Endothelial cell of umbilical vein (primary cell): ENCODE data around the gene GARIN5A. TPM values are rescaled to one million over a fixed set of nuclear protein-coding genes. Genes with fewer than 3 reads are reported as not detected.

ENCODE experiments used
- BruUV-seq: library from RNA; stranded (reverse); fragments of 400-500 nt; replicated peaks from 2 replicates; lab custom pipeline; 2021; lab: Mats Ljungman, UMichigan
- CTCF ChIA-PET: fragments of 300-600, 350-600 bp; sonication (Branson Sonifier 250); formaldehyde crosslinking; loops from one replicate; lab custom pipeline; 2021; ENCODE audit warnings: antibody characterized with exemption, inconsistent platforms; lab: Charles Lee
- POLR2A ChIA-PET: fragments of 300-600, 350-600 bp; sonication (Branson Sonifier 250); formaldehyde crosslinking; loops from one replicate; lab custom pipeline; 2021; ENCODE audit warnings: antibody characterized with exemption, inconsistent platforms; lab: Charles Lee
- DNase-seq: peaks from one replicate; pipeline ENCODE4 v3.0.0-alpha.2; 2011; ENCODE audit warnings: low read depth, low spot score
- FAIRE-seq: peaks from 2 replicates; lab custom pipeline; 2011; peaks lifted over from hg19 to GRCh38; lab: Jason Lieb, UNC
- H2AFZ ChIP-seq: 2 replicates; pipeline ENCODE4 v1.6.0; 2012; ENCODE audit warnings: low read depth, low read length, control low read depth, inconsistent platforms
- H3K27ac ChIP-seq: 2 replicates; pipeline ENCODE4 v1.5.1; 2011; ENCODE audit warnings: low read depth, mild to moderate bottlenecking, control low read depth, low read length, moderate library complexity; ENCODE audit not compliant: insufficient read depth
- H3K27me3 ChIP-seq, 2 experiments: 2 replicates each; pipeline versions ENCODE4 v1.6.0 to v1.6.1; 2011; ENCODE audit warnings: low read length in 2 of 2, mixed read lengths in 1 of 2; ENCODE audit not compliant: control insufficient read depth in 2 of 2, insufficient read depth in 2 of 2
- H3K36me3 ChIP-seq, 2 experiments: 2 replicates in 1 of 2; 3 replicates in 1 of 2; pipeline ENCODE4 v1.5.1; 2011; ENCODE audit warnings: low read length in 2 of 2, mild to moderate bottlenecking in 1 of 2, moderate library complexity in 1 of 2; ENCODE audit not compliant: control insufficient read depth in 2 of 2, insufficient read depth in 2 of 2; ENCODE audit errors: extremely low read depth in 1 of 2
- H3K4me1 ChIP-seq: 3 replicates; pipeline ENCODE4 v1.5.1; 2011; ENCODE audit warnings: mild to moderate bottlenecking, low read length; ENCODE audit not compliant: control insufficient read depth, insufficient read depth; ENCODE audit errors: extremely low read depth
- H3K4me2 ChIP-seq: 2 replicates; pipeline ENCODE4 v1.6.1; 2011; ENCODE audit warnings: low read length, control low read depth, mixed read lengths; ENCODE audit not compliant: insufficient read depth
- H3K4me3 ChIP-seq, 3 experiments: fragments of 200-600 bp in 1 of 3; sonication (generic), shearing (Covaris generic) in 1 of 3; replicated peaks in 1 of 3; 2 replicates each; pipeline ENCODE4 v1.5.1; 2011 to 2016; ENCODE audit warnings: control low read depth in 3 of 3, low read length in 3 of 3, mild to moderate bottlenecking in 2 of 3, inconsistent platforms in 1 of 3, low read depth in 1 of 3, moderate library complexity in 1 of 3; ENCODE audit not compliant: insufficient read depth in 1 of 3
- H3K79me2 ChIP-seq: 2 replicates; pipeline ENCODE4 v1.6.0; 2012; ENCODE audit warnings: low read length, inconsistent platforms; ENCODE audit not compliant: control insufficient read depth, insufficient read depth
- H3K9ac ChIP-seq: replicated peaks from 2 replicates; pipeline ENCODE3; 2011; ENCODE audit warnings: low read length, control low read depth; ENCODE audit not compliant: insufficient read depth; ENCODE audit errors: extremely low read depth
- H3K9me1 ChIP-seq: replicated peaks from 3 replicates; pipeline ENCODE4 v1.6.0; 2011; ENCODE audit warnings: mild to moderate bottlenecking, low read length; ENCODE audit not compliant: control insufficient read depth, insufficient read depth; ENCODE audit errors: extremely low read depth
- H3K9me3 ChIP-seq: replicated peaks from 2 replicates; pipeline ENCODE4 v1.5.1; 2012; ENCODE audit warnings: low read length, inconsistent platforms; ENCODE audit not compliant: control insufficient read depth, insufficient read depth
- H4K20me1 ChIP-seq: replicated peaks from 2 replicates; pipeline ENCODE3; 2011; ENCODE audit warnings: mild to moderate bottlenecking, low read length; ENCODE audit not compliant: control insufficient read depth, insufficient read depth; ENCODE audit errors: extremely low read depth
- EZH2 ChIP-seq: IDR thresholded peaks from 2 replicates; pipeline ENCODE4 v1.6.1; 2012; ENCODE audit warnings: borderline replicate concordance, low read depth, mild to moderate bottlenecking, moderate library complexity, low read length, inconsistent platforms; ENCODE audit not compliant: severe bottlenecking
- FOS ChIP-seq: IDR thresholded peaks from 2 replicates; pipeline ENCODE4 v1.6.1; 2011; ENCODE audit warnings: mild to moderate bottlenecking, low read length, moderate library complexity, borderline replicate concordance; ENCODE audit not compliant: insufficient read depth
- GATA2 ChIP-seq: IDR thresholded peaks from 2 replicates; pipeline ENCODE4 v1.7.0; 2011; ENCODE audit warnings: low read depth, mild to moderate bottlenecking, moderate library complexity, mixed read lengths, low read length; ENCODE audit not compliant: insufficient read length, insufficient read depth
- JUN ChIP-seq: IDR thresholded peaks from 2 replicates; pipeline ENCODE4 v1.6.1; 2011; ENCODE audit warnings: borderline replicate concordance, low read depth; ENCODE audit not compliant: insufficient read length, insufficient read depth
- MYC ChIP-seq: IDR thresholded peaks from one replicate; pipeline ENCODE4 v1.6.1; 2011; ENCODE audit warnings: mild to moderate bottlenecking, low read depth, low read length
- POLR2A ChIP-seq: IDR thresholded peaks from 2 replicates; pipeline ENCODE4 v1.6.1; 2012; ENCODE audit warnings: low read depth, mild to moderate bottlenecking, control low read depth, low read length
- POLR2AphosphoS5 ChIP-seq: IDR thresholded peaks from 2 replicates; pipeline ENCODE4 v1.6.1; 2012; ENCODE audit warnings: low read depth, mild to moderate bottlenecking, control low read depth, low read length, moderate library complexity; ENCODE audit not compliant: insufficient read depth
- dilution Hi-C: fragments of 300-500 bp; cut with MboI; formaldehyde crosslinking; loops from one replicate; pipeline ENCODE4 v1.15.0; 2019; ENCODE audit warnings: low sequenced_read_pairs; ENCODE audit not compliant: extremely low pct_ligation_motif_present
- intact Hi-C: fragments of 100-400 bp; cut with micrococcal nuclease; formaldehyde crosslinking; loops from one replicate; pipeline ENCODE4 v1.10.0; 2022
- polyA plus RNA-seq, 4 experiments: library from polyadenylated mRNA; depleted of rRNA in 3 of 4; stranded (reverse) in 3 of 4; unstranded in 1 of 4; fragments of >200 nt; gene quantifications; 2 replicates each; pipeline versions ENCODE4 v1.2.1 to v1.2.3, GENCODE V29; 2011 to 2012; ENCODE audit warnings: missing spikeins in 1 of 4
- total RNA-seq: library from RNA; stranded (reverse); gene quantifications from 2 replicates; pipeline ENCODE4 v1.2.3, GENCODE V29; 2021
- TF ChIP-seq, protein P1 (sequence below), 2 donors: IDR thresholded peaks; 1 replicate in 1 of 2; 2 replicates in 1 of 2; pipeline ENCODE4 v1.5.1; 2011; ENCODE audit warnings: low read length in 2 of 2, mild to moderate bottlenecking in 2 of 2, moderate library complexity in 2 of 2, control low read depth in 1 of 2, inconsistent platforms in 1 of 2, low read depth in 1 of 2; ENCODE audit not compliant: insufficient read depth in 1 of 2; ENCODE audit errors: extremely low read depth in 1 of 2
- TF ChIP-seq, protein P2 (sequence below): IDR thresholded peaks from 2 replicates; pipeline ENCODE4 v1.6.1; 2011; ENCODE audit not compliant: insufficient read depth, insufficient read length

The GARIN5A gene
- total and polyA plus RNA-seq, 2 donors (not counting 3 experiments of a cell fraction or from before 2014, with no cell fraction given), result 0.44 to 0.76 TPM

DNA sequence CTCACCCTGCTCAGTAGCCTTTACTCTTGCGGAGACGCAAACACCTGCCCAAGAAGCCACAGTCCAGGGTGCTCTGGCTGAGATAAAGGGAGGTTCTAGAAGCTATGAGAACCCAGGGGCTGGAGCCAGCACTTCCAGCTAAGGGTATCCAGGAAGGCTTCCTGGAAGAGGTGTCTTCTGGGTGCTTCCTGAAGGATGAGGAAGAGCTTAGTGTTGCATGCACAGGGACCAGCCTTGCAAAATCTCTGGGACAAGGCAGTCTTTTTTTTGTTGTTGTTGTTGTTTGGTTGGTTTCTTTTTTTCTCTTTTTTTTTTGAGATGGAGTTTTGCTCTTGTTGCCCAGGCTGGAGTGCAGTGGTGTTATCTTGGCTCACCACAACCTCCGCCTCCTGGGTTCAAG is 23.4 kb downstream of the GARIN5A start:
- BruUV-seq, result no TSS peak
- no peaks in the 10 kb centered on the region for H3K4me1 ChIP-seq
- H3K27me3 ChIP-seq, result no peaks in the 10 kb centered on the region
- TF ChIP-seq POLR2AphosphoS5 (no peak), MYC (no peak)
- no peaks in the 10 kb centered on the region for H4K20me1 ChIP-seq
- no peaks in the 10 kb centered on the region for H3K9me1 ChIP-seq
- POLR2A ChIA-PET, result no interaction called here
- H3K36me3 ChIP-seq, result no peaks in the 10 kb centered on the region
- no peak overlapping the region for H3K4me2 ChIP-seq
- intact Hi-C loops, result no loop called here
- no peaks in the 10 kb centered on the region for H3K9me3 ChIP-seq
- dilution Hi-C loops, result no loop called here
- H3K79me2 ChIP-seq, result no peaks in the 10 kb centered on the region
- DNase-seq (no peak), FAIRE-seq (no peak)
- no peak overlapping the region for H3K27ac ChIP-seq
- CTCF ChIA-PET, result interaction anchor here (0.8 to 1.4 kb wide), 3 partner anchors 13 to 96 kb away, joined by 3 to 4 read pairs (median 3); no protein-coding TSS in a partner anchor
- H2AFZ ChIP-seq, result no peak overlapping the region
- no peak overlapping the region for H3K9ac ChIP-seq
- no peak overlapping the region for H3K4me3 ChIP-seq

DNA sequence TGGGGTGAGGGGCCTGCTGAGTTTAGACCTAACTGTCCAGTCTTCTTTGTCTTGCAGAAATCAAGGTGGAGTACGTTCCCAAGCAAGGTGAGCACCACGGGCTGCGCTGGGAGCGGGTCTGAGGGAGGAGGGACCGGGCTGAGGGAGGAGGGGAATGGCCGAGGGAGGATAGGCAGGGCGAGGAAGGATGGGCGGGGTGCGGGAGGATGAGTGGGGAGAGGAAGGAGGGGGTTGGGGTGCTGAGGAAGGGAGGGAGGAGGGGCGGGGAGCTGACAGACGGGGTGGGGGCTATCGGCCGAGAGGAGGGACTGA is 25.5 kb downstream of the GARIN5A start:
- dilution Hi-C loops, result no loop called here
- no peak overlapping the region for H3K27ac ChIP-seq
- H3K9me3 ChIP-seq, result no peaks in the 10 kb centered on the region
- H3K9ac ChIP-seq, result no peak overlapping the region
- H3K4me1 ChIP-seq, result no peaks in the 10 kb centered on the region
- H3K4me2 ChIP-seq, result no peak overlapping the region
- H3K27me3 ChIP-seq, result no peaks in the 10 kb centered on the region
- no peak for DNase-seq
- no peak overlapping the region for H3K4me3 ChIP-seq
- H3K36me3 ChIP-seq, result no peaks in the 10 kb centered on the region
- no peak for FAIRE-seq
- ChIA-PET POLR2A (no interaction called here), CTCF (no interaction called here)
- H3K9me1 ChIP-seq, result no peaks in the 10 kb centered on the region
- intact Hi-C loops, result no loop called here
- H2AFZ ChIP-seq, result no peak overlapping the region
- H4K20me1 ChIP-seq, result no peaks in the 10 kb centered on the region
- TF ChIP-seq POLR2AphosphoS5, result no peak
- TF ChIP-seq FOS, result no peak
- TF ChIP-seq EZH2, result no peak
- no peak for TF ChIP-seq POLR2A
- no peak for TF ChIP-seq JUN
- no peak for TF ChIP-seq GATA2
- TF ChIP-seq MYC, result no peak
- TF ChIP-seq, protein P1, sequence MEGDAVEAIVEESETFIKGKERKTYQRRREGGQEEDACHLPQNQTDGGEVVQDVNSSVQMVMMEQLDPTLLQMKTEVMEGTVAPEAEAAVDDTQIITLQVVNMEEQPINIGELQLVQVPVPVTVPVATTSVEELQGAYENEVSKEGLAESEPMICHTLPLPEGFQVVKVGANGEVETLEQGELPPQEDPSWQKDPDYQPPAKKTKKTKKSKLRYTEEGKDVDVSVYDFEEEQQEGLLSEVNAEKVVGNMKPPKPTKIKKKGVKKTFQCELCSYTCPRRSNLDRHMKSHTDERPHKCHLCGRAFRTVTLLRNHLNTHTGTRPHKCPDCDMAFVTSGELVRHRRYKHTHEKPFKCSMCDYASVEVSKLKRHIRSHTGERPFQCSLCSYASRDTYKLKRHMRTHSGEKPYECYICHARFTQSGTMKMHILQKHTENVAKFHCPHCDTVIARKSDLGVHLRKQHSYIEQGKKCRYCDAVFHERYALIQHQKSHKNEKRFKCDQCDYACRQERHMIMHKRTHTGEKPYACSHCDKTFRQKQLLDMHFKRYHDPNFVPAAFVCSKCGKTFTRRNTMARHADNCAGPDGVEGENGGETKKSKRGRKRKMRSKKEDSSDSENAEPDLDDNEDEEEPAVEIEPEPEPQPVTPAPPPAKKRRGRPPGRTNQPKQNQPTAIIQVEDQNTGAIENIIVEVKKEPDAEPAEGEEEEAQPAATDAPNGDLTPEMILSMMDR (IDR thresholded peaks at IDR 0.05; ENCODE audit: extremely low read depth in 1 of 2, insufficient read depth in 1 of 2, low read depth in 1 of 2, low read length in 2 of 2), result no peak
- TF ChIP-seq, protein P2, sequence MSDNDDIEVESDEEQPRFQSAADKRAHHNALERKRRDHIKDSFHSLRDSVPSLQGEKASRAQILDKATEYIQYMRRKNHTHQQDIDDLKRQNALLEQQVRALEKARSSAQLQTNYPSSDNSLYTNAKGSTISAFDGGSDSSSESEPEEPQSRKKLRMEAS, result no peak
- H3K79me2 ChIP-seq, result no peaks in the 10 kb centered on the region
- no TSS peak for BruUV-seq
